ENCODE results near the gene CSF2. TPM values are rescaled to one million over a fixed set of nuclear protein-coding genes. Genes with fewer than 3 reads are reported as not detected.

Gene CSF2
- total RNA-seq, 1 donor from 2014 or later, result 0.60 TPM

DNA sequence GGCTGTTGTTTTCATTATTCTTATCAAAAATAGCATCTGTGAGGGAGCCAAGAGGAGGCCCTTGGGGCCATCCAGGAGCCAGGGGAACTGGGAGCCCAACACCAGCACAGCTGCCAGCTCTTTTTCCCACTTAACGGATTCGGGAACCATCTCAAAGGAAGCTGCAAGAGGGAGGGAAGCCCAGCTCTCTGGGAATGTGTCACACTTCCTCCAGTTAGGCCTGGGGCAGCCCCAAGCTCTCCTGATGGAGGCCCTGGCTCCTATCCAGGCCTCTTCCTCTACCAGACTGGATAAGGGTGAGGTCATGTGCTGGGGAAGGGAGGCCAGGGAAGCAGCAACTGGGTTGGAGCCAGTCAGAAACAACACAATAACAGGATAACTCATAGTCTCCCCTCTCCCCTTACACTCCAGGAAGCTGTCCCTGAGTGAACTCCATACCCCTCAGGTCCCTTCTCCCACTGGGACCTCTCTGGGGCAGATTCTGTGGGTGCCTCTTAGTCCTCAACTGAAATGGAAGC lies 12.7 kb downstream of the CSF2 start:
- DNase-seq (ENCODE audit: low read depth), result peak; percentile 91

DNA sequence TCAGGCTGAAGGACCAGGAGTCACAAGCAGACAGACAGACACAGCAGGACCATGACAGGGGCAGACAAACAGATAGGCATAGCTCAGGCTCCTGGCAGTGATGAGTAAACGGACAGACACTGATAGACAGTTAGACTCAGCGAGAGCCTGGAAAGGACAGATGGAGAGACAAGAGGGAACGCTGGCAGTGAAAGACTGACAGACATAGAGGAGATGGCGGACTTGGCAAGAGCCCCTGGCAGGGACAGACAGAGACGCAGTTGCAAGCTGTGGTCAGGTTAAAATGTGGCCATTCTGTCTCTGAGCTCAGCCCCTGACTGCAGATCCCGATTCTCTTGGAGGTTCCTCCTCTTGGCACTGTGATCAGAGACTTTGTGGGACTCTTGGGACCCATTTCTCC lies 13.6 kb downstream of the CSF2 start:
- DNase-seq (ENCODE audit: low read depth), result no peak

DNA sequence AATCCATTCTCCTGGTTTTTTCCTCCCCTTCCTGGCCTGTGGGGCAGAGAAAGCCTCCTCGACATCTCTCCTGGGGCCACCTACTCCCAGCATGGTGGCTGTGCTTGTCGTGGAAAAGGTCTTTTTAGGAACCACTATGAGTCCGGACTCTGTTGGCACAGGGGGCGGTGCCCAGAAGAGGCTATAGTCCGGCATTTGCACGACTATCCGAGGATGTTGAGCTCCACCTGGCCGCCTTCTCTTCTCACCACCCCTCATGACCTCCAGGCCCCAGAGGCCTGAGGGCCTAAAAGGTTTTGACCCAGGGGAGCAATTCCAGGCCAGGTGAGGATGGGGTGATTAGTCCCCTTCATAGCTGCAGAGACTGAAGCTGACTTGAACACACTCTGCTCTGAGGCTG lies 14.1 kb downstream of the CSF2 start:
- DNase-seq (ENCODE audit: low read depth), result no peak

DNA sequence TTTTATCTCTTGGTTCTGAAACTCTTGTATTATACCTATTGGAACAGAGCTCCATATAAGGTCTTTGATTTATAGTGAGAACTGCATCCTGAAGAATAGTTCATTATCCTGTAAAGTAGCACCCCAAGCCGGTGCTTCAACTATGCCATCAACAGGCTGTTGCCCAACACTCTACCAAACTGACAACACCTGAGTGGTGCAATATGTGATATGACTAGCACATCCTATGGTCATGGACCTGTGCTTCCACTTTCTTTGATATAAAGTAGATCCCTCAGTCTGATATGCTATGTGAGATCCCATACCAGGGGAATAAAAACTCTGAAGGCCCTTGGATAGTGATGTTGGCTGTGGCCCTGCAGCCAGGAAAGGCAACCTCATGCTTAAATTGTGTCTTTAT lies 15.8 kb downstream of the CSF2 start:
- no peak for DNase-seq (ENCODE audit: low read depth)

- DNase-seq (ENCODE audit: low read depth), result peak; percentile 96
These were observed 16.5 kb downstream of the CSF2 start for GRCh38 chr5:132090107-132090506.

DNA sequence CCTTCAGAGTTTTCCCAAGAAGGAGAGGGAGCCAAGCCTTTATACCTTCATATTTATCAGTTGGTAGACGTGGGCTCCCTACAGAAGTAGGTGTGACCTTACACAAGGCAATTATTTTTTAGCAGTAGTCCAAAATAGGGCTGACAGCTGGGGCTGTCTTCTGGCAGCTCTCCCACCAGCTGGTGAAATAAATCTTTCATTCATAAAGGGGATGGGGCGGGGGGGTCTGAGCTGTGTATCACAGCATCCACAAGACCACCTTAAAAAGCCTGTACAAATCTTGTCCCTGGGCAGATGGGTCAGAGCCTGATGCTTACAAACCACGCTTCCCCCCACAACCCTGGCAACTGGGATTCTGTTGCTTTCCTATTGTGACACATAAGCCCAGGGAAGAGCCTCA lies 19.7 kb downstream of the CSF2 start:
- no peak for DNase-seq (ENCODE audit: low read depth)

DNA sequence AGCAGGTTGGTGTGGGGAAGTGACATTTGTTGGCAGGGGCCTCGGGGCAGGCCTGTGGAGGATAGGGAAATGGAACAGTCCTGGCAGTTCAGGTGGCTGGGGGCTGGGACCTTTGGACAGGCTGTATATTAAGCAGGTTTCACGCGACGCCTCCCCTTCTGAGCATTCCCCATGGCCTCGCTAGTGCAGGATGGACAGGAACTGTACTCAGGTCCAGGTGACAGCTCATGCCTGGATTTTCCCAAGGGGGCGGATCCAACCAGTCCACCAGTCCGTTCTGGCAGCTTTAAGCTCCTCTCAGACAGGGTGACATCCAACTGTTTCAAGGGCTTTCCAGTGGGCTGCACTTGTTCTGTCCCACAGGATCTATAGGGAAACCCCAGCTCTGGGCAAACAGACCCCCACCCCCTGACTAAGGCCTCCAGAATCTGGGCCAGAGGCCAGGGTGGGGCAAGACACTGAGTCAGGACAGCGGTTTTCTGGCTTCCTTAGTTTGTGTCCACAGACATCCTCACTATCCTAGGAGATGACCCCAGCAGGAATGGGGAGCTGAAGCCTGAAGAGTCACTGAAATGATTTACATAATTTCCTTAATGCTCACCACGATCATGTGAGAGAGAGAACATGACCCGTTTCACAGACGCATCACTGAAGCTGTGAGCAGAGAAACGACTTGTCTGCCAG lies 20.9 kb downstream of the CSF2 start:
- DNase-seq (ENCODE audit: low read depth), result peak; percentile 95

GRCh38 chr5:132095077-132095410 lies 21.5 kb downstream of the CSF2 start:
- no peak for DNase-seq (ENCODE audit: low read depth)

DNA sequence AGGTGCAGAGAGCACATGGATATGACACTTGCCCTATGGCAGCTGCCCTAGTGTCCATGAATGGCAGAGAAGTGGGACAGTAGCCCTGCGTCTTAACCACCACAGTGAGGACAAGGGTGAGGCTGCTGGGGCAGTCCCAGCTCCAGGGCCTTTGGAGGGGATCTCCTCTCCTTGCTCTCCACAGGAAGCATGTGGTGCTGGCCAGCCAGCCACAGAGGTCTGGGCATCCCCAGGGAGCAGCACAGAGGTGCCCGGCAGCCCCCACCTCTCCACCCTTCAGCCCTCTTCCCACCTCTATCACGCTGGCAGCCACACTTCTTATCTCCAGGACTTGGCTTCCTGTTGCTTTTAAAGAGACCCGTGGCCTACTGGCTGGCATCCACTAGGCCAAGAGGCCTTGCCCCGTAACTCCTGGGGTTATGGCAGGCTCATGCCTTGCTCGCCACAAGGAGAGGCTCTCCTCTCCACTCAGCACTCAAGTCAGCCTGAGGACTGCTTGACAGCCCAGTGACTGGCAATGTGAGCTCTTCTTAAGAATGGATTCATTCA lies 21.9 kb downstream of the CSF2 start:
- DNase-seq (ENCODE audit: low read depth), result no peak

DNA sequence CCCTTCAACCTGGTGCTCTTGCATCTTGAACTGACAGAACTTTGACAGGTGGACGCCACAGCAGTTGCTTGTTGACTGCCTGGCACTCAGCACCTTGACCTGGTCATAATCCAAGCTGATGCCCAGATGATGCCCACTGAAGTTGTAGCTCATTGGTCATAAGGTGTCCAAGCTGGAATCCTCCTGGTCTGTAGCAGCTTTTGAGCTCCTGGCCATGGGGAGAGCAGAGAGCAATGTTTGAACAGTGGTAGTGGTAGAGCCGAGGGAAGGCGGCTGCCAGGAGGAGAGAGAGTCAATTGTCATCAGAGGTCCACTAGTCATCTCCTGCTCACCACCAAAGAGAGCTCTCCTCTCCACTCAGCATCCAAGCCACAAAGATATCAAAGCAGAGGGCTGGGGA lies 23.3 kb downstream of the CSF2 start:
- no peak for DNase-seq (ENCODE audit: low read depth)

GRCh38 chr5:132098151-132098594 lies 24.6 kb downstream of the CSF2 start:
- peak; percentile 59 for DNase-seq (ENCODE audit: low read depth)

DNA sequence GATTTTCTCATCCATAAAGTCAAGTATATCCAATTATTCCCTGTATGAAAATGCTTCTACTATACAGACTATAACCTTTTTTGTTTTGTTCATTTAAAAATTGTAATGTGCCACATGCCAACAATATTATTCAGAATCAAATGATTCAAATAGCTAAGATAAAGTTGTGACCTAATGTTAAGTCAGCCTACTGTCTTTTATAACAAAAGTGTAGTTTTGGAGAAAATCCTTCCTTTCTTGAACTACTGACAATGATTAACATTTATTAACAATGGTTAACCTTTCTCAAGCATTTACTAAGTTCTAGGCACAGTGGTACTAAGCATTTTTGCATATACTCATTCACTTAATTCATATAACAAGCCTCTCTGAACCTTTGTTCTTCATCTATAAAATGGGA lies 25.0 kb downstream of the CSF2 start:
- no peak for DNase-seq (ENCODE audit: low read depth)

- no peak for DNase-seq (ENCODE audit: low read depth)
These were observed 25.6 kb downstream of the CSF2 start for GRCh38 chr5:132099076-132099748.

- DNase-seq (ENCODE audit: low read depth), result no peak
These were observed 26.3 kb downstream of the CSF2 start for GRCh38 chr5:132099905-132100304.

DNA sequence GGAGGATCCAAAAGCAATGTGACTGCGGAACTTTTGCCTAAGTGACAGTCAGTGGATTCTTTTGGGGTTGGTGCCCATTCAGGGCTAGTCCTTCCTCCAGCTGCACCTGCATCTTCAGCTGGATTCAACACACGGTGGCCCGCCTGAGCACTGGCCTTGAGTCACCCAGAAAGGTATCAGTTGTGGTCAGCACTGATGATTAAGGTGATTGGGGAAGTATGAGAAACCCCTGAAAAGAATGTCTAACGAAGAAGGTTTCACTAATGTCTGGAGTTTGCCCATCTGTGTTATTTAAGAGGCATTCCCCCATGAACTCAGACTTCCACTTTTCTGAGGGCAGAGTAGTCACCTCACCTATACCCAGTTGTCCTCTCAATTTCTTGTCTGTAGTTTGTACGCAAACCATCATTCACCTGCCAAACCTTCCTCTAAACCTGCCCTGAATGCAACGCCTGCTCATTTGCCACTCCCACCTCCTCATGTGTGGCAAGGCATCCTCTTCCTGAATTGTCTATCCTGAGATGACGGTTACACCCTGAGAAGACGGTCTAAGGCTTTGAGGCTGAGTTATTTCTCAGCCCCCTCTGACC lies 27.2 kb downstream of the CSF2 start:
- no peak for DNase-seq (ENCODE audit: low read depth)

- no peak for DNase-seq (ENCODE audit: low read depth)
These were observed 27.8 kb downstream of the CSF2 start for GRCh38 chr5:132101385-132101880.

GRCh38 chr5:132102101-132102701 lies 28.6 kb downstream of the CSF2 start:
- DNase-seq (ENCODE audit: low read depth), result no peak

DNA sequence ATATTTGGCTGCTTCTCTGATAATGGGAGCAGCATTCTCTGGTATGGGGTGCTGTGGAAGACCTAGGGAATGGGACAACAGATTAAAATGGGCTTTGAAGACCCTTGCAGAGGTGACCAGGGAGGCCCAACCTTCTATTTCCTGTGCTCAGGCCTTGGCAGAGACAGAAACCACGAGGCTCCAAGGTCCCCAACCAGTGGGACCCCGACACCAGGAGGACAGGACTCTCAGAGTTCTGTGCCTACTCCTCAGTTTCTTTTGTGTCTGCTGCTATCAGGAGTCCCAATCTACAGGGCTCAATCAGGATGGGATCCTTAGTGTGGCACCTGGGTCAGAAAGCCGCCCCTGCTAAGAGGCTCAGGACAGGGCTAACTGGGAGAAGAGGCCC lies 29.3 kb downstream of the CSF2 start:
- no peak for DNase-seq (ENCODE audit: low read depth)

DNA sequence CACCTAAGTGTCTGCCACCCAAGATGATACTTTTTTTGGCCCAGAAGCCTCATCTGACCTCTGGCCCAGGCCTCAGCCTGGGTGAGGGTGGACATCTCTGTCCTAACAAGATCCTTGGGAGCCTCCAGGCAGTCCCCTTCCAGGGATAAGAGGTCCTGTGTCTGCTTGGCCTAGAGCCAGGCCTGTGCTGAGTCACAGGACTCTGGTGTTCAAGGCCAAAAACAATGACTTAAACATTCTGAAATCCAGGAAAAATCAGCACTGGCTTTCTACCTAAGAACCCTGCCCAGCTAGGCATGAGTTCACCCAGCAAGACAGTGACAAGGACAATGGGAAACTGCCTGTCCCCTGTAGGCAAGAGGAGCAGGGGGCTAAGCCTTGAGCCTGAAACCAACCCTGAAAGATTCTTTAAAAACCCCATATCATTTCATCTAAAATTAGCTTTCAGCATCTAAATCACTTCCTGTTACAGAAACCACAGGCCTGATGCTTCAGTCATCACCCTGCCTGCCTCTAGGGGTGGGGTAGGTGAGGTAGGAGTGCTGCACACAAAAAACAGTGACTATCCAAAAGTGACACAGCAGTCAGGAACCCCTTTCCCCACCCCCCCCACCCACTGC lies 29.9 kb downstream of the CSF2 start:
- peak; percentile 95 for DNase-seq (ENCODE audit: low read depth)

GRCh38 chr5:132103969-132104391 lies 30.4 kb downstream of the CSF2 start:
- DNase-seq (ENCODE audit: low read depth), result no peak

- peak; percentile 33 for DNase-seq (ENCODE audit: low read depth)
These were observed 31.0 kb downstream of the CSF2 start for GRCh38 chr5:132104556-132104955.

DNA sequence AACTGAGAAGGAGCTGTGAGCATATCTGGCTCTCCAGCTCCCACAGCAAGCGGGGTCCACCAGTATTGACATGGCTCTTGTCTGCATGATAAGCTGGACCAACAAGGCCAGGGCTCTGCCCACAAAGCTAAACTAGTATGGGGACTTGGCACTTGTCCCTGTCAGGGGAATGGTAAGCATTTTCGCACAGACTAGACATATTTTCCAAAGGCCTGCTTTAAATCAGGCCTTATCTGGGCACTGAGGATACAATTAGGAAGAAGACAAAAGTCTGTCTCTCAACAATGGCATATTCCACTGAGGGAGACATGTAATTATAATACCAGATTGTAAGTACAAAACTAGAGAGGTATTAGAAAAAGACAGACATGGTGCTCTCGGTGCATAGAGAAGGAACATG lies 32.1 kb downstream of the CSF2 start:
- DNase-seq (ENCODE audit: low read depth), result no peak

All from renal cortical epithelial cell (primary cell).